ENCODE measurements around the gene MRAP2.

DNA sequence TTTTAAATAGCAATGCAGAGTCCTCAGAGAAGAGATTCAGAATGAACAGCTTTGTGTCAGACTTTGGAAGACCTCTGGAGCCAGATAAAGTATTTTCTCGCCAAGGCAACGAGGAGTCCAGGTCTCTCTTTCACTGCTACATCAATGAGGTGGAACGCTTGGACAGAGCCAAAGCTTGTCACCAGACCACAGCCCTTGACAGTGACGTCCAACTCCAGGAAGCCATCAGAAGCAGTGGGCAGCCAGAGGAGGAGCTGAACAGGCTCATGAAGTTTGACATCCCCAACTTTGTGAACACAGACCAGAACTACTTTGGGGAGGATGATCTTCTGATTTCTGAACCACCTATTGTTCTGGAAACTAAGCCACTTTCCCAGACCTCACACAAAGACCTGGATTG, 55.5 kb downstream of the MRAP2 start:
- TF ChIP-seq, protein P1, sequence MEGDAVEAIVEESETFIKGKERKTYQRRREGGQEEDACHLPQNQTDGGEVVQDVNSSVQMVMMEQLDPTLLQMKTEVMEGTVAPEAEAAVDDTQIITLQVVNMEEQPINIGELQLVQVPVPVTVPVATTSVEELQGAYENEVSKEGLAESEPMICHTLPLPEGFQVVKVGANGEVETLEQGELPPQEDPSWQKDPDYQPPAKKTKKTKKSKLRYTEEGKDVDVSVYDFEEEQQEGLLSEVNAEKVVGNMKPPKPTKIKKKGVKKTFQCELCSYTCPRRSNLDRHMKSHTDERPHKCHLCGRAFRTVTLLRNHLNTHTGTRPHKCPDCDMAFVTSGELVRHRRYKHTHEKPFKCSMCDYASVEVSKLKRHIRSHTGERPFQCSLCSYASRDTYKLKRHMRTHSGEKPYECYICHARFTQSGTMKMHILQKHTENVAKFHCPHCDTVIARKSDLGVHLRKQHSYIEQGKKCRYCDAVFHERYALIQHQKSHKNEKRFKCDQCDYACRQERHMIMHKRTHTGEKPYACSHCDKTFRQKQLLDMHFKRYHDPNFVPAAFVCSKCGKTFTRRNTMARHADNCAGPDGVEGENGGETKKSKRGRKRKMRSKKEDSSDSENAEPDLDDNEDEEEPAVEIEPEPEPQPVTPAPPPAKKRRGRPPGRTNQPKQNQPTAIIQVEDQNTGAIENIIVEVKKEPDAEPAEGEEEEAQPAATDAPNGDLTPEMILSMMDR (IDR thresholded peaks at IDR 0.05; ENCODE audit: poor library complexity, severe bottlenecking), result no peak
- TF ChIP-seq RAD21 (conservative IDR thresholded peaks at IDR 0.05), result no peak
- TF ChIP-seq EZH2 (IDR thresholded peaks at IDR 0.05; ENCODE audit: borderline replicate concordance, insufficient read depth, low read length, poor library complexity, severe bottlenecking), result no peak
- no peak for TF ChIP-seq POLR2AphosphoS5 (IDR thresholded peaks at IDR 0.05)
- no peak for TF ChIP-seq MXI1 (conservative IDR thresholded peaks at IDR 0.05; ENCODE audit: poor library complexity, severe bottlenecking)
- TF ChIP-seq, protein P2, sequence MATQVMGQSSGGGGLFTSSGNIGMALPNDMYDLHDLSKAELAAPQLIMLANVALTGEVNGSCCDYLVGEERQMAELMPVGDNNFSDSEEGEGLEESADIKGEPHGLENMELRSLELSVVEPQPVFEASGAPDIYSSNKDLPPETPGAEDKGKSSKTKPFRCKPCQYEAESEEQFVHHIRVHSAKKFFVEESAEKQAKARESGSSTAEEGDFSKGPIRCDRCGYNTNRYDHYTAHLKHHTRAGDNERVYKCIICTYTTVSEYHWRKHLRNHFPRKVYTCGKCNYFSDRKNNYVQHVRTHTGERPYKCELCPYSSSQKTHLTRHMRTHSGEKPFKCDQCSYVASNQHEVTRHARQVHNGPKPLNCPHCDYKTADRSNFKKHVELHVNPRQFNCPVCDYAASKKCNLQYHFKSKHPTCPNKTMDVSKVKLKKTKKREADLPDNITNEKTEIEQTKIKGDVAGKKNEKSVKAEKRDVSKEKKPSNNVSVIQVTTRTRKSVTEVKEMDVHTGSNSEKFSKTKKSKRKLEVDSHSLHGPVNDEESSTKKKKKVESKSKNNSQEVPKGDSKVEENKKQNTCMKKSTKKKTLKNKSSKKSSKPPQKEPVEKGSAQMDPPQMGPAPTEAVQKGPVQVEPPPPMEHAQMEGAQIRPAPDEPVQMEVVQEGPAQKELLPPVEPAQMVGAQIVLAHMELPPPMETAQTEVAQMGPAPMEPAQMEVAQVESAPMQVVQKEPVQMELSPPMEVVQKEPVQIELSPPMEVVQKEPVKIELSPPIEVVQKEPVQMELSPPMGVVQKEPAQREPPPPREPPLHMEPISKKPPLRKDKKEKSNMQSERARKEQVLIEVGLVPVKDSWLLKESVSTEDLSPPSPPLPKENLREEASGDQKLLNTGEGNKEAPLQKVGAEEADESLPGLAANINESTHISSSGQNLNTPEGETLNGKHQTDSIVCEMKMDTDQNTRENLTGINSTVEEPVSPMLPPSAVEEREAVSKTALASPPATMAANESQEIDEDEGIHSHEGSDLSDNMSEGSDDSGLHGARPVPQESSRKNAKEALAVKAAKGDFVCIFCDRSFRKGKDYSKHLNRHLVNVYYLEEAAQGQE (IDR thresholded peaks at IDR 0.05; ENCODE audit: borderline replicate concordance), result no peak

All from neural cell (in vitro differentiated cells).